ENCODE measurements around the gene ACTL9.

DNA sequence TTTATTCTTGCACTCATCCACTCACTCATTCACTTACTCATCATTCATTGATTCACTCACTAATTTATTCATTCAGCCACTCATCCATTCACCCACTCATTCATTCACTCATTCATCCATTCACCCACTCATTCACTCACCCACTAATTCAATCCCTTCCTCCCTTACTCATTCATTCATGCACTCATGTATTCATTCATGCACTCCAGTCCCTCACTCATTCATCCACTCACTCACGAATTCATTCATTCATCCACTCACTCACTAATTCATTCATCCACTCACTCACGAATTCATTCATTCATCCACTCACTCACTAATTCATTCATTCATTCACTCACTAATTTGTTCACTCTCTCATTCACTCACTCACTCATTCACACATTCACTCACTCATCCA is 16.1 kb downstream of the ACTL9 start:
- TF ChIP-seq ZNF274 (IDR thresholded peaks at IDR 0.05; ENCODE audit: low read depth, low read length) (no peak), YY1 (IDR thresholded peaks at IDR 0.05; ENCODE audit: insufficient read depth, insufficient read length) (no peak), SUZ12 (IDR thresholded peaks at IDR 0.05; ENCODE audit: extremely low read depth, insufficient read depth, insufficient read length) (no peak)

Measured in NT2/D1 (cell line).